Small intestine (tissue), 7 donors: ENCODE data around the gene CHST1. TPM values are rescaled to one million over a fixed set of nuclear protein-coding genes. Genes with fewer than 3 reads are reported as not detected.

Experiments used
- DNase-seq, 2 donors: peaks; one replicate each; pipeline versions ENCODE4 v3.0.0 to v3.0.0-alpha.2; 2013
- FAIRE-seq: peaks from 2 replicates; lab custom pipeline; 2012; peaks lifted over from hg19 to GRCh38; lab: Jason Lieb, UNC
- H3K27ac ChIP-seq, 3 donors: one replicate each; pipeline ENCODE4 v1.5.1; 2013; ENCODE audit warnings: low read length in 2 of 3, mild to moderate bottlenecking in 2 of 3, control low read depth in 1 of 3, inconsistent platforms in 1 of 3, low read depth in 1 of 3, moderate library complexity in 1 of 3
- H3K27me3 ChIP-seq, 3 donors: one replicate each; pipeline ENCODE4 v1.6.1; 2013; ENCODE audit warnings: low read length in 3 of 3, inconsistent platforms in 1 of 3; ENCODE audit not compliant: control insufficient read depth in 3 of 3, insufficient read depth in 3 of 3
- H3K36me3 ChIP-seq, 3 donors: one replicate each; pipeline ENCODE4 v1.6.1; 2013; ENCODE audit warnings: low read length in 3 of 3, inconsistent platforms in 1 of 3, low read depth in 1 of 3, mild to moderate bottlenecking in 1 of 3, moderate library complexity in 1 of 3; ENCODE audit not compliant: control insufficient read depth in 3 of 3, insufficient read depth in 2 of 3
- H3K4me1 ChIP-seq, 3 donors: one replicate each; pipeline ENCODE4 v1.6.1; 2013; ENCODE audit warnings: low read length in 2 of 3, inconsistent platforms in 1 of 3, low read depth in 1 of 3, mild to moderate bottlenecking in 1 of 3, moderate library complexity in 1 of 3; ENCODE audit not compliant: control insufficient read depth in 3 of 3, insufficient read depth in 2 of 3
- H3K4me3 ChIP-seq, 3 donors: one replicate each; pipeline ENCODE4 v1.5.1; 2013; ENCODE audit warnings: low read length in 3 of 3, control low read depth in 1 of 3, inconsistent platforms in 1 of 3, low read depth in 1 of 3, mild to moderate bottlenecking in 1 of 3, moderate library complexity in 1 of 3
- H3K9me3 ChIP-seq, 2 donors: one replicate each; pipeline ENCODE4 v1.6.1; 2013; ENCODE audit warnings: low read depth in 1 of 2, low read length in 1 of 2; ENCODE audit not compliant: control insufficient read depth in 2 of 2, insufficient read depth in 1 of 2
- WGBS, 3 donors: extraction: QIAGEN DNeasy Blood & Tissue Kit; methylation state at CpG; one replicate each; pipeline ENCODE4 v1.1.7; 2013; 5-methylcytosine and 5-hydroxymethylcytosine counted together
- polyA plus RNA-seq, 4 donors: library from polyadenylated mRNA; stranded (reverse) in 3 of 4; unstranded in 1 of 4; fragments of 200-250 nt in 3 of 4; fragments of 120-200 nt in 1 of 4; gene quantifications; one replicate each; pipeline versions ENCODE4 v1.2.1 to v1.2.3, GENCODE V29; 2013
- donor health status: healthy with polysubstance abuse.
- donor health status: control.
- donor health status: control.
- donor health status: Bipolar disorder and iron deficiency.
- donor health status: healthy.

CHST1 gene
- polyA plus RNA-seq, 4 donors, result 0.27 to 2.2 (median 1.1) TPM; not detected in 1

GRCh38 chr11:45646275-45646927 lies 19.0 kb downstream of the CHST1 start:
- Histone ChIP-seq H3K27ac (no peak overlapping the region), H3K36me3 (no peaks in the 10 kb centered on the region), H3K4me3 (no peak overlapping the region), H3K4me1 (no peaks in the 10 kb centered on the region), H3K9me3 (no peaks in the 10 kb centered on the region), H3K27me3 (peaks cover 0 to 3% (median 2%) of the 10 kb centered on the region in 3 donors)
- FAIRE-seq (no peak), DNase-seq (peak in 1 of 2 donors; percentile 12)
- WGBS, 3 donors, result 82 to 98% (median 86%) methylated on average over 1 of the region's 1 CpG

GRCh38 chr11:45644981-45645889 lies 20.2 kb downstream of the CHST1 start:
- 85 to 90% (median 85%) methylated on average over 10 of the region's 10 CpGs for WGBS, 3 donors
- H3K9me3 ChIP-seq, result no peaks in the 10 kb centered on the region
- H3K27me3 ChIP-seq, result peaks cover 0 to 2% (median under 1%) of the 10 kb centered on the region in 3 donors
- H3K36me3 ChIP-seq, result no peaks in the 10 kb centered on the region
- no peaks in the 10 kb centered on the region for H3K4me1 ChIP-seq
- FAIRE-seq, result no peak
- no peak overlapping the region for H3K27ac ChIP-seq
- DNase-seq, result no peak
- H3K4me3 ChIP-seq, result no peak overlapping the region

- peaks cover 0 to 2% (median 0%) of the 10 kb centered on the region in 3 donors for H3K27me3 ChIP-seq
- peaks cover 0 to 4% of the 10 kb centered on the region in 2 donors for H3K9me3 ChIP-seq
- no peak overlapping the region for H3K27ac ChIP-seq
- H3K4me1 ChIP-seq, result no peaks in the 10 kb centered on the region
- 56 to 68% (median 56%) methylated on average over 7 of the region's 7 CpGs for WGBS, 3 donors
- DNase-seq, result no peak
- no peak overlapping the region for H3K4me3 ChIP-seq
- no peaks in the 10 kb centered on the region for H3K36me3 ChIP-seq
- FAIRE-seq, result no peak
Observed at GRCh38 chr11:45643598-45644260, 21.7 kb downstream of the CHST1 start.

GRCh38 chr11:45641961-45642360 lies 23.5 kb downstream of the CHST1 start:
- no peak for DNase-seq
- H3K27ac ChIP-seq, result no peak overlapping the region
- H3K27me3 ChIP-seq, result peaks cover 0 to 2% (median 0%) of the 10 kb centered on the region in 3 donors
- H3K4me3 ChIP-seq, result no peak overlapping the region
- H3K36me3 ChIP-seq, result no peaks in the 10 kb centered on the region
- WGBS, 3 donors, result 47 to 55% (median 52%) methylated on average over 2 of the region's 2 CpGs
- H3K9me3 ChIP-seq, result peaks cover 0 to 4% of the 10 kb centered on the region in 2 donors
- no peaks in the 10 kb centered on the region for H3K4me1 ChIP-seq
- no peak for FAIRE-seq

- H3K4me3 ChIP-seq, result no peak overlapping the region
- DNase-seq (no peak), FAIRE-seq (no peak)
- no peaks in the 10 kb centered on the region for H3K27me3 ChIP-seq
- H3K4me1 ChIP-seq, result no peaks in the 10 kb centered on the region
- no peaks in the 10 kb centered on the region for H3K36me3 ChIP-seq
- 77 to 81% (median 78%) methylated on average over 2 of the region's 2 CpGs for WGBS, 3 donors
- no peak overlapping the region for H3K27ac ChIP-seq
- H3K9me3 ChIP-seq, result peaks cover 0 to 4% of the 10 kb centered on the region in 2 donors
Observed at GRCh38 chr11:45638051-45638450, 27.4 kb downstream of the CHST1 start.

GRCh38 chr11:45635907-45636306 lies 29.5 kb downstream of the CHST1 start:
- Histone ChIP-seq H3K4me1 (no peaks in the 10 kb centered on the region), H3K36me3 (no peaks in the 10 kb centered on the region), H3K27me3 (no peaks in the 10 kb centered on the region), H3K9me3 (peaks cover 0 to 4% of the 10 kb centered on the region in 2 donors), H3K4me3 (no peak overlapping the region), H3K27ac (no peak overlapping the region)
- WGBS, 3 donors, result 95 to 100% (median 95%) methylated on average over 1 of the region's 1 CpG
- FAIRE-seq (no peak), DNase-seq (no peak)

GRCh38 chr11:45625611-45626010 lies 39.8 kb downstream of the CHST1 start:
- no peaks in the 10 kb centered on the region for H3K4me1 ChIP-seq
- H3K9me3 ChIP-seq, result peaks cover 0 to 15% of the 10 kb centered on the region in 2 donors
- H3K4me3 ChIP-seq, result no peak overlapping the region
- FAIRE-seq (no peak), DNase-seq (no peak)
- no peak overlapping the region for H3K27ac ChIP-seq
- H3K36me3 ChIP-seq, result no peaks in the 10 kb centered on the region
- H3K27me3 ChIP-seq, result peaks cover 0 to 4% (median 0%) of the 10 kb centered on the region in 3 donors
- WGBS, 3 donors, result 72 to 86% (median 81%) methylated on average over 6 of the region's 6 CpGs

- Histone ChIP-seq H3K27me3 (peaks cover 0 to 4% (median 0%) of the 10 kb centered on the region in 3 donors), H3K27ac (no peak overlapping the region), H3K4me3 (no peak overlapping the region), H3K36me3 (no peaks in the 10 kb centered on the region), H3K9me3 (peaks cover 0 to 22% of the 10 kb centered on the region in 2 donors), H3K4me1 (no peaks in the 10 kb centered on the region)
- FAIRE-seq (no peak), DNase-seq (no peak)
- 79 to 87% (median 82%) methylated on average over 2 of the region's 2 CpGs for WGBS, 3 donors
Observed at GRCh38 chr11:45624095-45624494, 41.3 kb downstream of the CHST1 start.
